ENCODE measurements around the gene MRI1. TPM values are rescaled to one million over a fixed set of nuclear protein-coding genes. Genes with fewer than 3 reads are reported as not detected.
"Not testable (repeated sequence)": the region's sequence is repeated elsewhere in the genome, so short reads cannot be mapped to it uniquely, and the experiment has no call there.

The MRI1 gene
- total RNA-seq, 2 experiments from 2014 or later = 35.8 to 38.2 TPM

DNA sequence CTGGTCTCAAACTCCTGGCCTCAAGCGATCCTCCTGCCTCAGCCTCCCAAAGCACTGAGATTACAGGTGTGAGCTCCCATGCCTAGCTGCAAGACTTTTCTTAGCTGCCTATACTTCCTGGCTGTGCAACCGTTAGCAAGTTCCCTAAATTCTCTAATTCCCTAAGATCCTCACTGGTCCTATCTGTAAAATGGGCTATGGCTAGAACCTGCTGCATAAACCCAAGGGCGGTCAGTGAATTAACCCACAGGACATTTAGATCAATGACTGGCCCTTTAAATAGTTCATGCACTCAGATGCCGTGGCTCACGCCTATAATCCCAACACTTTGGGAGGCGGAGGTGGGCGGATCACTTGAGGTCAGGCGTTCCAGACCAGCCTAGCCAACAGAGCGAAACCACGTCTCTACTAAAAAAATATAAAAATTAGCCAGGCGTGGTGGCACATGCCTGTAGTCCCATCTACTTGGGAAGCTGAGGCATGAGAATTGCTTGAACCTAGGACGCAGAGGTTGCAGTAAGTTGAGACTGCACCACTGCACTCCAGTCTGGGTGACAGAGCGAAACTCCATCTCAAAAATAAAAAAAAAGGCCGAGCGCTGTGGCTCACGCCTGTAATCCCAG is 5.8 kb downstream of the MRI1 start:
- no peak overlapping the region for H3K27ac Mint-ChIP-seq
- no peak for DNase-seq
- H3K4me3 Mint-ChIP-seq = no peak overlapping the region
- peaks cover 17% of the 10 kb centered on the region for H3K4me1 Mint-ChIP-seq
- no peaks in the 10 kb centered on the region for H3K9me3 Mint-ChIP-seq
- peaks cover 21% of the 10 kb centered on the region for H3K36me3 Mint-ChIP-seq
- H3K27me3 Mint-ChIP-seq = no peaks in the 10 kb centered on the region

DNA sequence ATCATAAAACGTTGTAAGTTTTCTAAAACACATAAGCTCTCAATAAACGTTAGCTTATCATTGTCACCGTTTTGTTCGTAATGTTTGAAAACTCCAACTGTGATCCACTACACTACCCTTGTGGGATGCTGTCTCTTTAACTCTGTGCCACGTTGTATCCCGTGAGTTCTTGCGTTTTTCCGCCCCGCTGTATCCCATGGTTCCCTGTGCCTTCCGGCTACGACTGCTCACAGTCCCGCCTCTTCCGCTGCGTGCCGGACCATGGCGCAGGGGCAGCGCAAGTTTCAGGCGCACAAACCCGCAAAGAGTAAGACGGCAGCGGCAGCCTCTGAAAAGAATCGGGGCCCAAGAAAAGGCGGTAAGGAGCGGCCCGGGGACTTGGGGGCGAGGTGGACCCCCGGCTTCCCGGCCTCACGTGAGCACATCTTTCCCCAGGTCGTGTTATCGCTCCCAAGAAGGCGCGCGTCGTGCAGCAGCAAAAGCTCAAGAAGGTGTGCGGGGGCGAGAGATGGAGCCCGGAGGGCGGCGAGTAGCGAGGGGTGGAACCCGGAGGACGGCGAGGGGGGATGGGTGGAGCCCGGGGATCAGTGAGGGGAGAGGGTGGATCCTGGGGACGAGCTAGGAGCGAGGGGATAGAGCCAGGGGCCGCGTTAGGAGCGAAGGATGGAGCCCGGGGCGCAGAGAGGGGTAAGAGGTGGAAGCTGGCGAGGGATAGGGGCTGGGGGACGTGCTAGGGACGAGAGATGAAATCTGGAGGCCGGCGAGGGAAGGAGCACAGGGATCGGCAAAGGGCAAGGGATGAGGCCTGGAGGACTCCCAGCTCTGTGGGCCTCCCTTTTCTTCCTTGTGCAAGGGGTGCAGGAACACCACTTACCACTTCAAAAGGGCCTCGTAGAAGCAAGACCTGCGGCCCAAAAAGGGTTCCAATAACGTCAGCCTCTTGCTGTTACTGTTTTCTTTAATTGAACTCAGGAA is 10.2 kb downstream of the MRI1 start, which contains the start of gene C19orf53:
Gene C19orf53 (plus strand): TSS at position 240 of the 975 bp plus-strand sequence. CDS start 22 bp downstream, at position 262.
- Mint-ChIP-seq H3K36me3 (peaks cover 40% of the 10 kb centered on the region), H3K27me3 (no peaks in the 10 kb centered on the region), H3K9me3 (no peaks in the 10 kb centered on the region), H3K4me1 (peaks cover 23% of the 10 kb centered on the region), H3K27ac (peak within 1 kb of the TSS; percentile 98), H3K4me3 (peak within 1 kb of the TSS; percentile 99)
- DNase-seq = peak; percentile 89

DNA sequence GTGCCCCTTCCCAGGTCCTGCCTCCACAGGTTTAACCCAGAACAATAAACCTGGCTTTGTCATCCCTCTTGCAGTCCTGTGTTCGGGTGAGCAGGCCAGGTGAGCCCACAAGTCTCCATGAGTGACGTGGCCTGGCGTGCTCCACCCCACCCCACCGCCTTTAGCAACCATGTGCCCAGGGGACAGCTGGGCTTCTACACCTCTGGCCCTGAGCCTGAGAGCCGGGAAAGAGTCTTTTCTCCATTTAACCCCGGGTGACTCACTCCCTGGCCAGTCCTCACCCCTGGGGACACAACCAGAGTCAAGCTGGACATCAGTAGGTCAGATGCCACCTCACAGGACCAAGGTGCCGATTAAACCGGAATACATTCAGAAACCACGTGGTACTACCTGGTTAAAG is 14.1 kb downstream of the MRI1 start:
- H3K4me1 Mint-ChIP-seq = peaks cover 33% of the 10 kb centered on the region
- no peak overlapping the region for H3K4me3 Mint-ChIP-seq
- DNase-seq = no peak
- H3K36me3 Mint-ChIP-seq = peaks cover 36% of the 10 kb centered on the region
- peak overlapping the region; percentile 20 for H3K27ac Mint-ChIP-seq
- H3K9me3 Mint-ChIP-seq = no peaks in the 10 kb centered on the region
- no peaks in the 10 kb centered on the region for H3K27me3 Mint-ChIP-seq

DNA sequence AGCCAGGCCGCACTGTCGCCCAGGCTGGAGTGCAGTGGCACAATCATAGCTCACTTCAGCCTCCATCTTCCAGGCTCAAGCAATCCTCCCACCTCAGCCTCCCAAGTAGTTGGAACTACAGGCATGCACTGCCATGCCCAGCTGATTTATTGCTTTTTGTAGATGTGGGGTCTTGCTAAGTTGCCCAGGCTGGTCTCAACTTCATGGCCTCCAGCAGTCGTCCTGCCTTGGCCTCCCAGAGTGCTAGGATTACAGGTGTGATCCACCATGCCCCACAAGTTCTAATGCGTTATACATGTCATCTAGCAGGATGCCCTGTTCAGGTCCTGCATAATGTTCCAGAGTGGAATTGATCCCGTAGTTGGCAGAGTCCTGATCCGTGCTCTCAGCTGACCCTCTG is 14.5 kb downstream of the MRI1 start:
- Mint-ChIP-seq H3K36me3 (peaks cover 36% of the 10 kb centered on the region), H3K27me3 (no peaks in the 10 kb centered on the region), H3K4me1 (peaks cover 33% of the 10 kb centered on the region), H3K27ac (no peak overlapping the region), H3K4me3 (no peak overlapping the region), H3K9me3 (no peaks in the 10 kb centered on the region)
- no peak for DNase-seq

DNA sequence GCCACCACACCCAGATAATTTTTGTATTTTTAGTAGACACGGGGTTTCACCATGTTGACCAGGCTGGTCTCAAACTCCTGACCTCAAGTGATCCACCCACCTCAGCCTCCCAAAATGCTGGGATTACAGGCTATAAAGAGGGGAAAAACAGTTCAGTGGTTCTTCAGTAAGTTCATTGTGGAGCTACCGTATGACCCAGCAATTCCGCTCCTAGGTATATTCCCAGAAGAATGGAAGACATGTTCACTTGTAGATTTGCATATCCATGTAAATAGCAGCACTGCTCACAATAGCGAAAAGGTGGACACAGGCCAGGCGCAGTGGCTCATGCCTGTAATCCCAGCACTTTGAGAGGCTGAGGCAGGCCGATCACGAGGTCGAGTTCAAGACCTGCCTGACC is 15.5 kb downstream of the MRI1 start:
- Mint-ChIP-seq H3K4me1 (peaks cover 30% of the 10 kb centered on the region), H3K36me3 (peaks cover 29% of the 10 kb centered on the region), H3K27ac (peak overlapping the region; percentile 35)
- H3K4me3 Mint-ChIP-seq, DNase-seq, H3K9me3 Mint-ChIP-seq, H3K27me3 Mint-ChIP-seq: not testable (repeated sequence)

DNA sequence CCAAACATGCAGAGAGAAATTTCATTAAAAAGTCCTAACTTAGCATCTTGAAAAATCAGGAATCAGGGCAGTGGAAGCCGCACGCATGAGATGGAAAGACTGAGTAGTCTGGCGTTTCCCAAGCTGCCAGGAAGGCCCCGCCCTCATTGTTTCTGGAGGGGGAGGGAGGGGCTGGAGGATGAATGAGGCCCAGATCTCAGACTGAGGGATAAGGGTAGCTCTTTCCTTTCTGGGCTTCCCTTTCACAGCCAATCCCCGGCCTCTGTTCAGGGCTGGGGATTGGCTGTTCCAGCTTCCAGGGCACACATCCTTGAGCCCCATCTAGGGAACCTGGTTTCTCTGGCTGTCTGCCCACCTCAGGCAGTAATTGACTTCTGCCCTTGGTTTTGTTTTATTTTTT is 17.2 kb downstream of the MRI1 start:
- Mint-ChIP-seq H3K9me3 (no peaks in the 10 kb centered on the region), H3K27ac (no peak overlapping the region), H3K27me3 (no peaks in the 10 kb centered on the region), H3K4me3 (no peak overlapping the region), H3K4me1 (peaks cover 23% of the 10 kb centered on the region), H3K36me3 (peaks cover 13% of the 10 kb centered on the region)
- DNase-seq = no peak

DNA sequence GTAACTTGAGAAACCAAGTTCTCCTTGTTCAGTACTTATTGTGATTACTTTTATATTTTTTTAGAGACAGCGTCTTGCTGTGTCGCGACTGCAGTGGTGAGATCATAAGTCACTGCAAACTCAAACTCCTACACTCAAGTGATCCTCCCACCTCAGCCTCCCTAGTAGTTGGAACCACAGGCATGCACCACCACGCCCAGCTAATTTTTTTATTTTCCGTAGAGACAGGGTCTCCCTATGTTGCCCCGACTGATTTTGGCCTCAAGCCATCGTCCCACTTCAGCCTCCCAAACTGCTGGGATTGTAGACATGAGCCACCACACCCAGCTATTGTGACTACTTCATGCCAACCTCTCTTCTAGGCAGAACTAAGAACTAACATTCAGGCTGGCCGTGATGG is 18.2 kb downstream of the MRI1 start:
- DNase-seq = no peak
- no peaks in the 10 kb centered on the region for H3K9me3 Mint-ChIP-seq
- H3K27me3 Mint-ChIP-seq = no peaks in the 10 kb centered on the region
- peaks cover 25% of the 10 kb centered on the region for H3K4me1 Mint-ChIP-seq
- H3K27ac Mint-ChIP-seq = peak overlapping the region; percentile 12
- H3K4me3 Mint-ChIP-seq = no peak overlapping the region
- H3K36me3 Mint-ChIP-seq = peaks cover 11% of the 10 kb centered on the region

DNA sequence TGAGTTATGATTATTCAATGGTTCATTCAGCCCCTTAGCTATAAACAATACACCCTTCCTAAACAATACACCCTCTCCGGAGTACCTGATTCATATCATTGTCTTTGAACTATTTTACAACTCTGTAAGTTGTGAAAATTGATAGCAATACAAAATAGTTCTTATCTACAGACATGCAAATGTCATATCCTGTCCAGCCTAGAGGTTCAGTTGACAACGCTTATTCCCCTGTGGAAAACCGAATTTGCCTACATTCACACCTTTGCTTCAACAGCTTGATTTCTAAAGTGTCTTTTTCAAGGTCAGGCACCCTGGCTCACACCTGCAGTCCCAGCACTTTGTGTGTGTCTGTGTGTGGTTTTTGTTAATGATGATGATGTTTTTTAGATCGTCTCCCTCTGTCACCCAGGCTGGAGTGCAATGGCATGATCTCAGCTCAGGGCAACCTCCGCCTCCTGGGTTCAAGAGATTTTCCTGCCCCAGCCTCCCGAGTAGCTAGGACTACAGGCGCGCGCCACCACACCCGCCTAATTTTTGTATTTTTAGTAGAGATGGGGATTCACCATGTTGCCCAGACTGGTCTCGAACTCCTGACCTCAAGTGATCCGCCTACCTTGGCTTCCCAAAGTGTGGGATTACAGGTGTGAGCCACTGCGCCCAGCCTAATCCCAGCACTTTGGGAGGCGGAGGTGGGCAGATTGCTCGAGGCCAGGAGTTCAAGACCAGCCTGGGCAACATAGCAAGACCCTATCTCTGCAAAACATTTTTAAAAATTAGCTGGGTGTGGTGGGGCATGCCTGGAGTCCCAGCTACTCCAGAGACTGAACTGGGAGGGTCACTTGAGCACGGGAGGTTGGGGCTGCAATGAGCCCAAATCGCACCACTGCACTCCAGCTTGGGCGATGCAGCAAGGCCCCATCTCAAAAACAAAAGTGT is 19.5 kb downstream of the MRI1 start:
- Mint-ChIP-seq H3K4me3 (no peak overlapping the region), H3K27me3 (no peaks in the 10 kb centered on the region), H3K27ac (no peak overlapping the region), H3K4me1 (peaks cover 34% of the 10 kb centered on the region), H3K36me3 (peaks cover 8% of the 10 kb centered on the region), H3K9me3 (no peaks in the 10 kb centered on the region)
- no peak for DNase-seq

DNA sequence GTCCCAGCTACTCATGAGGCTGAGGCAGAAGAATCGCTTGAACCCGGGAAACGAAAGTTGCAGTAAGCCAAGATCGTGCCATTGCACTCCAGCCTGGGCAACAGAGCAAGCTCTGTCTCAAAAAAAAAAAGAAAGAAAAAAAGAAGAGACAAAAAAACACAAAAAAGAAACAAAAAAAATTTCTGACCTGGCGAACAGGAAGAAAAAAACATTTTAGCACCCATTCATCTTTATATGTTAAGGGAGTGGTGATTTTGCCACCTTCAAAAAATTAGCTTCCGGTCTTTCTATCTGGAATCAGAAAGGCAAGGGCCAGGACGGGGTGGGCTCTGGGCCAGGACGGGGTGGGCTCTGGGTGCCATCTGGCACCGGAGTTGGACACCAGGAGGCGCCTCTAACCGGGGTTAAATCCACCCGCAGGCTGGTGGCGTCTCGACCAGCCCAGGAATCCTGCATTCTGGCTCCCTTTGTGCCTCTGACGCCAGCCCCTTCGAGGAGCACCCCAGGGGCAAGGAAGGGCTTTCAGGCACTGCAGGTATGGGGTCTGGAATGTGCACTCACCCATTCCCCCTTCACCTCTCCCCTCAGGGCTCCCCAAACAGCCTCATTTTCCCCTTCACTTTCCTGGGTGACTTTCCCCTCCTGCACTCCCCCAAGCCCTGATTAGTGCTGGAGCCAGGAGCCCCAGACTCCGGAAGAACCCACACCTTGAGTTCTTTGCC is 20.6 kb downstream of the MRI1 start:
- Mint-ChIP-seq H3K4me1 (peaks cover 35% of the 10 kb centered on the region), H3K27me3 (no peaks in the 10 kb centered on the region), H3K36me3 (no peaks in the 10 kb centered on the region), H3K27ac (peak overlapping the region; percentile 72), H3K9me3 (no peaks in the 10 kb centered on the region), H3K4me3 (peak overlapping the region; percentile 58)
- peak; percentile 69 for DNase-seq

DNA sequence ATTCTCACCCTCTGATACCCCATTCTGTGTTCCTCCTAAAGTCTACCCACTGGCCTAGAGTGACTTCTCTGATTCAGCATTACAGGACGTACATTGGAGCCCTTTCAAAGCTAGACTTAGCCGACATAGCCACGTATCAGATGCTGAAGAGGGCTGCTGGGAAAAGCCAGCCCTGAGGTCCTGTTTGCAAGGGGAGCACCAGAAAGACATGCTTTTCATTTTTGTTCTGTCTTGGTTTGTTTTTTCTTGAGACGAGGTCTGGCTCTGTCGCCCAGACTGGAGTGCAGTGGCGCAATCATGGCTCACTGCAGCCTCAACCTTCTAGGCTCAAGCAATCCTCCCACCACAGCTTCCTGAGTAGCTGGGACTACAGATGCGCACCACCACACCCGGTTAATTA is 24.7 kb downstream of the MRI1 start:
- DNase-seq = no peak
- no peak overlapping the region for H3K4me3 Mint-ChIP-seq
- peak overlapping the region; percentile 69 for H3K27ac Mint-ChIP-seq
- no peaks in the 10 kb centered on the region for H3K36me3 Mint-ChIP-seq
- no peaks in the 10 kb centered on the region for H3K9me3 Mint-ChIP-seq
- H3K4me1 Mint-ChIP-seq = peaks cover 29% of the 10 kb centered on the region
- H3K27me3 Mint-ChIP-seq = no peaks in the 10 kb centered on the region

DNA sequence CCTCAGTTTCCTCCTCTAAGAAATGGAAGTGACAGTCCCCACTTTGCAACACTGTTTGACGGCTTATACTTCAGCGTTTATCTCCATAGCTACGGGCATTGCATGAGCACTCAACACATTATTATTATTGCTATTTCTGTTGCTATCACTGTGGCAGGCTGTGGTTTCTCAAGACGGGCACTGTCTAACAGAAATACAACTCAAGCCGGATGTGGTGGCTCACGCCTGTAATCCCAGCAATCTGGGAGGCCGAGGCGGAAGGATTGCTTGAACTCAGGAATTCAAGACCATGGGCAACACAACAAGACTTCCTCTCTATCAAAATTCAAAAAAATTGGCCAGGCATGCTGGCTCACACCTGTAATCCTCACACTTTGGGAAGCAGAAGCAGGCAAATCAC is 26.0 kb downstream of the MRI1 start:
- Mint-ChIP-seq H3K4me1 (peaks cover 25% of the 10 kb centered on the region), H3K27me3 (no peaks in the 10 kb centered on the region), H3K4me3 (no peak overlapping the region), H3K27ac (no peak overlapping the region), H3K36me3 (no peaks in the 10 kb centered on the region), H3K9me3 (no peaks in the 10 kb centered on the region)
- DNase-seq = no peak

DNA sequence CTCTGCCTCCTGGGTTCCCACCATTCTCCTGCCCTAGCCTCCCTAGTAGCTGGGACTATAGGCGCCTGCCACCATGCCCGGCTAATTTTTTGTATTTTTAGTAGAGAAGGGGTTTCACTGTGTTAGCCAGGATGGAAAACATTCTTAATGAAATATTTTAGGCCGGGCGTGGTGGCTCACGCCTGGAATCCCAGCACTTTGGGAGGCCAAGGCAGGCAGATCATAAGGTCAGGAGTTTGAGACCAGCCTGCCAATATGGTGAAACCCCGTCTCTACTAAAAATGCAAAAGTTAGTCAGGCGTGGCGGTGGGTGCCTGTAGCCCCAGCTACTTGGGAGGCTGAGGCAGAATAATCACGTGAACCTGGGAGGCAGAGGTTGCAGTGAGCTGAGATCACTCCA is 29.0 kb downstream of the MRI1 start:
- not testable (repeated sequence) for H3K27me3 Mint-ChIP-seq, H3K27ac Mint-ChIP-seq, DNase-seq, H3K4me3 Mint-ChIP-seq, H3K9me3 Mint-ChIP-seq, H3K36me3 Mint-ChIP-seq
- peaks cover 30% of the 10 kb centered on the region for H3K4me1 Mint-ChIP-seq

DNA sequence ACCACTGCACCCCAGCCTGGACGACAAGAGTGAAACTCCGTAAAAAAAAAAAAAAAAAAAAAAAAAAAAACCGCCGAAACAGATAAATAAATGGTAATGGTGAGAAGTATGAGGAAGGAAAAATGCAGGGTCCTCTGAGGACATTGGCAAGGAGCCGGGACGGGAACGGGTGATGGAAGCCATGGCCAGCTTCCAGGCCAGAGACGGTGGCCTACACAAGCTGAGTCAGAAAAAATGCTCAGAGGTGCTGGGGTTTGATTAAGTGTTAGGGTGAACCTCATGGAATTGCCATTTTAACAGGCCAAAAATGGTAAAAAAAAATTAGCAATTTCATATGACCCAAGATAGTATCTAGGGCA is 30.1 kb downstream of the MRI1 start:
- Mint-ChIP-seq H3K27ac (peak overlapping the region; percentile 63), H3K9me3 (no peaks in the 10 kb centered on the region), H3K36me3 (no peaks in the 10 kb centered on the region), H3K27me3 (no peaks in the 10 kb centered on the region), H3K4me3 (peak overlapping the region; percentile 98), H3K4me1 (peaks cover 24% of the 10 kb centered on the region)
- DNase-seq = no peak
